Hepatocyte (in vitro differentiated cells): ENCODE measurements around the gene SUPT20HL2.

ENCODE experiments used
- CTCF ChIP-seq: fragments of 200-600 bp; sonication (generic); IDR thresholded peaks from 2 replicates; pipeline ENCODE4 v1.5.1; 2016; ENCODE audit warnings: antibody characterized with exemption, mild to moderate bottlenecking; ENCODE audit not compliant: poor library complexity
- EZH2 ChIP-seq: fragments of 200-600 bp; sonication (generic); IDR thresholded peaks from 2 replicates; pipeline ENCODE4 v1.6.1; 2016; ENCODE audit warnings: antibody characterized with exemption, mild to moderate bottlenecking, borderline replicate concordance

GRCh38 chrX:24347881-24348280 lies 34.0 kb upstream of the SUPT20HL2 start:
- TF ChIP-seq CTCF, result no peak
- no peak for TF ChIP-seq EZH2
